ENCODE results near the gene GPRC5C.

GRCh38 chr17:74481621-74482020, 49.7 kb downstream of the GPRC5C start:
- TF ChIP-seq CTCF (IDR thresholded peaks at IDR 0.05) (no peak), POLR2AphosphoS5 (IDR thresholded peaks at IDR 0.05) (no peak)
